SK-MEL-5 (cell line): Measurements from ENCODE around the gene HABP2. TPM values are rescaled to one million over a fixed set of nuclear protein-coding genes. Genes with fewer than 3 reads are reported as not detected.

Source experiments
- DNase-seq: peaks from one replicate; pipeline ENCODE4 v3.0.0-alpha.2; 2016; ENCODE audit warnings: low read depth, low spot score
- in situ Hi-C: cut with HindIII; loops from 2 replicates; pipeline ENCODE4 v1.10.0; 2016; ENCODE audit warnings: low sequenced_read_pairs, high pct_unique_total_duplicates, low pct_unique_long_range_greater_than_20kb
- total RNA-seq: library from RNA; depleted of rRNA; stranded (reverse); fragments of >200 nt; shearing (Covaris generic); gene quantifications from 2 replicates; pipeline ENCODE4 v1.2.3, GENCODE V29; 2014

HABP2 gene
- total RNA-seq, 1 experiment from 2014 or later, result not detected

- in situ Hi-C loops, result no loop called here
Measured at GRCh38 chr10:113613977-113614690, 61.3 kb downstream of the HABP2 start.

DNA sequence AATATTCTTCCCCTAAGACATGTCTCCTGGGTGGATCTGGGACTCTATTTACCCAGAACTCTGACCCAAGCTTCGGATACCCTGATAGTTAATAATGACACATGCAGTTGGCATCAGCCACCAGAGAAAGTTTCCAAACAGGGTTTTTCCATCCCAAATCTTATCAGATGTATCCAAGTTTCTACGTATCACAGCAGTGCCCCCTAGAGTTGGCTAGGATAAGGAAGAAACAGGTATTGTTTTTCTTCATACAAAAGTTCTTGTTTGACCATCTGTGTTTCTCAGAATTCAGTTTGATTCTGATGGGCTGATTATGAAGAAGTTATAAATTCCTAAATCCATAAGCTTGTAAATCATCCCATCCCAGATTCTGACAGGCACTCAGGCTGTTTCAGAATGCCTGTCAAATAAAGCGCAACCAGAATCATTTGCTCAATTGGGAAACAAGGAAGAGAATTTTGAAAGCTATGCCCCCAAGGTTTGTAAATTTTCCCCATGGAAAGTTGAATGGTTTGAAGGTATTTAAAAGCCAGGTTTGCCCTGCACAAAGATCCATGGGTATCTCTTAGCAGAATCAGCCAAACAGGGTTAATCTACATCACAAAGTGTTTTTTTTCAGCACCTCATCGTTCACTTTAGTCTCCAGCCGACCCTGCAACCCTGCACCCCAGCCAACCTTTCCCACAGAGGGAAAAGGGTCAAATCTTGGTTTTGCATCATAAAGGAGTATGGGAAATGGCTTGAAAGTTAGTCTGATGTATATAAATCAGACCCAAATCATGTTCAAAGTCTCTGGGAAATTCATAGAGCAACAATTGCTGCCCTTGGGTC, 63.6 kb downstream of the HABP2 start:
- in situ Hi-C loops, result no loop called here
- DNase-seq, result peak; percentile 43

More at GRCh38 chr10:113613977-113614690, 61.3 kb downstream of the HABP2 start:
- no peak for DNase-seq

DNA sequence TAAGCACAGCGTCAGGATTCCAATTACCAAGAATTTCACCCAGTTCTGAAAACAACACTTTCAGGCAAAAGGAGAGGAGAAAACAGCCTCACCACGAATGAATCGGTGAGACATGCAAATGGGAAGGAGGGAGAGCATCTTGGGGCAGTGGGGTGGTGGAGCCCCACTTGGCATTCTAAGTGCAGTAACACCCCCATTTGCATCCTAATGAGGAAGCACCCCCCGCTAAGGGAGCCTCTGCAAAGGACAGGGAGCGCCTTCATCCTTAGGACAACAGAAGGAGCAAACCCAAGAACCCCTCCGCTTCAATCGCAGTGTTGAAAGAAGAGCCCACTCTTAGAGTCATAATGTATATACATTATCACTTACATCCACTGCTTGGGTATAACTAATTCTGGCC, 64.2 kb downstream of the HABP2 start:
- in situ Hi-C loops, result no loop called here
- no peak for DNase-seq

DNA sequence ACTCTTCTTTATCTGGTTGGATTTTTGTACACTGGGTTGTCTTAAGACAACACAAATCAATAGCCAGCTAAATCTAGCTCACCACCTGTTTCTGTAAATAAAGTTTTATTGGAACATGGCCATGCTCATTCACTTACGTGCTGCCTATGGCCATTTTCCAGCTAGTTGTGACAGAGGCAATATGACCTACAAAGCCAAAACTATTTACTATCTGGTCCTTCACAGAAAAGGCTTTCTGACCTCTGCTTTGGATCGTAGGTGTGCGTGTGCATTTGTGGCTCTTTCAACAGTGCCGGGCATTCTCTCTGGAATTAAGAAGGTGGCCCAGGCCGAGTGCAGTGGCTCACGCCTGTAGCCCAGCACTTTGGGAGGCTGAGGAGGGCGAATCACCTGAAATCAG, 65.5 kb downstream of the HABP2 start:
- in situ Hi-C loops, result no loop called here

GRCh38 chr10:113619401-113619800, 66.5 kb downstream of the HABP2 start:
- in situ Hi-C loops, result no loop called here

More for the DNA sequence above, 65.5 kb downstream of the HABP2 start:
- DNase-seq, result no peak

DNA sequence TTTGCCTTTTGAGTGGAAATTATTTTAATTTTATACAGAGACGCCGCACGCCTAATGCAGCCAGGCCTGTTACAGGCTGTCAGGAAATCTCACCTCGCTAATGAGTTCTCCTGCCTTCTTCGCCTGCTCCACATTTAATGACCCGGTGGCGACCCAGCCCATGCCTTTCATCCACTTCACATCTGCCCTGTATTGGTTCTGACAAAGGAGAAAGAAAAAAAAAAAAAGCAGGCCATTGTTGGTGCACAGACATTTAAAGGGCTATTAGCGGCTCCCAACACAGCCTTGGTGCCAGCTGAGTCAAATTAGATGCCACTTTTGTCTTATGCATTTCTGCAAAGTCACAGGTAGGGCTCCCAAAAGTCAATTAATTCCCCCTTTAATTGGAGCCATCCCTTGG, 67.7 kb downstream of the HABP2 start:
- DNase-seq, result no peak
- in situ Hi-C loops, result no loop called here

More at GRCh38 chr10:113619401-113619800, 66.5 kb downstream of the HABP2 start:
- DNase-seq, result no peak

DNA sequence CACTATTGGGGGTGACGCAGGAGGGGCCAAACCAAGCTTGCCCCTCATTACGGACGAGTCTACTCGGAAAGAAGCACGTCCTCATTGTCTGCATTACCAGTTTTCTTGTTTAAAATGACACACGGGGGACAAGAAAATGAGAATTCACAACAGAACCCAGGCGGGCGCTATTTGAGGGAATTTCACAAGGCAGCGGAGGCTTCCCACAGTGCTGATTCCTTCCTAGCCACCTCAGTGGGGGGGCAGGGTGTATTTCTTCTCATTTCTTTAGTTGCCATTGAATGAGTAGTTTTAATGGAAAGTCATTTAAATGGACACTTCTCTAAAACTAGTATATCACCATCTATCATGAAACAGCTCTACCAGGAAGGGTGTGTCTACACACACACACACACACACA, 68.1 kb downstream of the HABP2 start:
- no peak for DNase-seq
- in situ Hi-C loops, result no loop called here

- in situ Hi-C loops, result no loop called here
- DNase-seq, result no peak
Measured at GRCh38 chr10:113621799-113622198, 68.9 kb downstream of the HABP2 start.

DNA sequence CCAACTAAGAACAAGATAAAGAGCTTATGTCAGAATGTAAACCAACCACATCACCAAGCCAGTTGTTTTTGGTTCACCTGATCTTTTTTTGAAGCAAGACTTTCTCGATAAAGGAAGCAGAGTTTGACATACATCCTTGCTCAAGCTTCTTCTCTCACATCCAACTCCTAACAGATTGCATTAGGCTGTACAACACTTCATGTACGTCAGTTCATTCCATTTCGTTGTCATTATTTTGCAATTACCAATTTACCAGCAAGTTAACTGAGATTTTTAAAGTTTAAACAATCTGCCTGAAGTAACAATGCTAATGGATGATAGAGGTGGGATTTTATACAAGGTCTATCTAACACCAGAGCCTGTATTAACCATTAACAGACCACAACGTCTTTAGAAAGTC, 70.0 kb downstream of the HABP2 start:
- in situ Hi-C loops, result no loop called here
- DNase-seq, result no peak

DNA sequence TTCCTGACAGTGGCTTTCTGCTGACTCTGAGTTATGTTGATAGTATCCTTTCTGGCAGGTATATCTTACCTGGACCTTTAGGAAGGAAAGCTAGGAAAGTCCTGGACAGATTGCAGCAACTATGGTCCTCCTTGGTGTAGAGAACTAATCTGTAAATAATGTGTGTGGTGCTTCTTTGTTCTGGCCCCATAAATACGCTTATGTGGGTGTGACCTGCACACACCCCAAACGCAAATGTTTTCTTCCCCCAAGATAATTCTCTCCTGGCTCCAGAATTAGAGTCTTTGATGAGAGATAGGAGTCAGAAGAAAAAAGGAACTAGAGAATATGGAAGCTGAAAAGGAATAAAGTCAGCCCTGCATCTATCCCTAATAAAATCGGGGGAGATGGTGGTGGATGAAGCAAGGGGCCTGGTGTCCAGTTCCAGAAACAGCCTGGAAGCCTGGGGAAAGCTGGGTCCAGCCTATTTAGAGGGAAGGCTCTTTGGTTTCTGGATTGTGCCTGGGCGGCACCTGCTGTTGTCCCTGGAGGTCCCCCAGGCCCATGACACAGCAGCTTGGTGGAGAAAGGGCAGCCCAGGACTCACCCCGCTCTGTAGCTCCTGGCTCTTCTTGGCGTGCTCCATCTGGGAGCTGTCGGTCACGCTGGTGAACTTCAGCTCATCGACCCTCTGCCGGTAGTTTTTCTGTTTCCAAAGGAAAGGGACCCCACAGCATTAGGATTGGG, 72.8 kb downstream of the HABP2 start:
- in situ Hi-C loops, result no loop called here
- no peak for DNase-seq

GRCh38 chr10:113626809-113627355, 74.0 kb downstream of the HABP2 start:
- DNase-seq, result no peak
- in situ Hi-C loops, result no loop called here

DNA sequence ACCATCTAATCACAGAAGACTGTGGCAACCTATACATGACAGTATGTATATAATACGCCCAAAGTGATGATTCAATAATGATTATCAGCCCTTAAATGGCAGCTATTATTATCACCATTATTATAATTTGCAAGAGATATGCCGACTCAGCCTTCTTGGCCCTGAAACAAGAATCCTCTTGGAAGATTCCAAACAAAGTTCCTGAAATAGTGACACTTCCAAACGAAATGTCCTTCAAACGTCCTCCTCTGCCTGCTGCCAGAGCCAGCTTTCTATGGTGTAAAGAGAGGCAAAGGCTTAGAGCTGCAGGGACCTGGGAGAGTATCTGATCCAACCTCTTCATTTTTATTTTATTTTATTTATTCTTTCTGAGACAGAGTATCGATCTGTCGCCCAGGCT, 75.0 kb downstream of the HABP2 start:
- in situ Hi-C loops, result no loop called here
- no peak for DNase-seq

GRCh38 chr10:113628607-113629153, 75.8 kb downstream of the HABP2 start:
- in situ Hi-C loops, result no loop called here
- DNase-seq, result no peak

DNA sequence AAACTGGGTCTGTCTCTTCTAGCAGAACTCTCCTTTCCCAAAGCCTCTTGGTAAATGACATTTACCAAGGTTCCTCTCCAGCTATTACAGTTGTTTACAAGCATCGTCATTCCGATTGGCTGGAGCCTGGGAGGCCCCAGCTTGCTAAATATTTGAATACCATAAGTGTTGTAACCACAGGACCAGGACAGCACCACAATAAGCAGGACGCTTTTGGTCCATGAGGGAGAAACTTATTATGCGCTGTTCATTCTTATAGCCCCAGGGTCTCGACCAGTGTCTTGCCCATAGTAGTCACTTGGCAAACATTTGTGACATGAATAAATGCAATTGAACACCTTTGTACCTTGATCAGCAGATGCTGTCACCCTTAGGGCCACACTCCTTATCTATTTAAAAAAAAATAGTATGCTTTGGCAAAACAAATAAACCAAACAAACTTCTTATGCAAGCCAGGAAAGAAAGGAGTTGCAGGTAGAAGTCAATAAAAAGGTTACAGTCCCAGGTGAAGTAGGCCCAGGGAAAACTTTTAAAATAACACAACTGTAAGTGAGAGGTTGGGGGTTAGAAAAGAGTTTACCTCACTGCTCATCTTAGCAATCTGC, 78.2 kb downstream of the HABP2 start:
- no peak for DNase-seq
- in situ Hi-C loops, result no loop called here

DNA sequence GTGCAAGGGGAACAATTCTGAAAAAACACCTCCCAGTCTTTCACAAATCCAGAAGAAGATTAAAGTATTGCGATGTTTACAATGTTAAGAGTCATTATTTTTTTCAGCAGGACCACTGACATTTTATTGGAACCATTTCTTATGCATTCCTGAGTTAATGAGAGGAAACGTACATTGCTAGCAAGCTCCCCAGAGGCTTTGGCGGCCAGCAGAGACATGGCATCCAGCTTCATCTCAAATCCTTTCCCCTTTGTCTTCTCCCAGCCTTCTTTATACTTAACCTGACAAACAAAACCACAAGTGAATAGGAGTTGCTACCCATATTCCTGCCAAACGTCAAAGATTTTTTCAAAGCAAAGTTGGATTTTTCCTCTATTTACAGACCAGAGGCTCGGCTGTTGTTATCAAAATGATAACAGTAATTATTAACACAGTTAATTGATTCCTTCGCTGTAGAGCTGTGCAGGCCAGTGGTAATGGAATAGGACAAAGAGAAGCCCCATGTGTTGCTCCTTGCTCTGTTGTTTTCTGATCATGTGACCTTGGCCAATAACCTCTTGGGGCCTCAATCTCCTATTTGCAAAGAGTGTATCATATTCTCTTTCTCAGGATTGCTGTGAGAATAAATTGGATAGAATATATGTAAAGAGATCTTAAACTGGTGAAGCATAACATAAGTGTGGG, 79.0 kb downstream of the HABP2 start:
- in situ Hi-C loops, result no loop called here
- no peak for DNase-seq
